Middle frontal gyrus (tissue), 1 donor: ENCODE data around the gene P4HA2.
"Not testable (repeated sequence)": the region's sequence is repeated elsewhere in the genome, so short reads cannot be mapped to it uniquely, and the experiment has no call there.

ENCODE experiments used
- DNase-seq: peaks from one replicate; pipeline ENCODE4 v3.0.0-alpha.2; 2015; ENCODE audit warnings: low spot score; ENCODE audit errors: extremely low spot score

P4HA2 gene

GRCh38 chr5:132202711-132203463, 24.8 kb downstream of the P4HA2 start:
- no peak for DNase-seq

GRCh38 chr5:132199116-132199680, 28.5 kb downstream of the P4HA2 start:
- no peak for DNase-seq

GRCh38 chr5:132198571-132198970, 29.1 kb downstream of the P4HA2 start:
- DNase-seq: no peak

GRCh38 chr5:132195727-132196126, 31.9 kb downstream of the P4HA2 start:
- DNase-seq: no peak

- no peak for DNase-seq
Measured at GRCh38 chr5:132193165-132193694, 34.4 kb downstream of the P4HA2 start.

GRCh38 chr5:132190161-132190817, 37.4 kb downstream of the P4HA2 start:
- DNase-seq: peak; percentile 22

- DNase-seq: no peak
Measured at GRCh38 chr5:132184588-132184987, 43.1 kb downstream of the P4HA2 start.

GRCh38 chr5:132183723-132184122, 43.9 kb downstream of the P4HA2 start:
- DNase-seq: no peak

GRCh38 chr5:132182359-132183040, 45.2 kb downstream of the P4HA2 start:
- no peak for DNase-seq

GRCh38 chr5:132181011-132181629, 46.5 kb downstream of the P4HA2 start:
- no peak for DNase-seq

- DNase-seq: no peak
Measured at GRCh38 chr5:132180134-132180745, 47.4 kb downstream of the P4HA2 start.

GRCh38 chr5:132179405-132179804, 48.2 kb downstream of the P4HA2 start:
- no peak for DNase-seq

- no peak for DNase-seq
Measured at GRCh38 chr5:132177691-132178149, 49.9 kb downstream of the P4HA2 start.

GRCh38 chr5:132176987-132177386, 50.7 kb downstream of the P4HA2 start:
- no peak for DNase-seq

GRCh38 chr5:132176521-132176945, 51.1 kb downstream of the P4HA2 start:
- DNase-seq: no peak

- DNase-seq: no peak
Measured at GRCh38 chr5:132162945-132163344, 64.7 kb downstream of the P4HA2 start.

- not testable (repeated sequence) for DNase-seq
Measured at GRCh38 chr5:132161574-132162326, 65.9 kb downstream of the P4HA2 start.

- DNase-seq: no peak
Measured at GRCh38 chr5:132156413-132156812, 71.2 kb downstream of the P4HA2 start.

- DNase-seq: no peak
Measured at GRCh38 chr5:132150565-132150964, 77.1 kb downstream of the P4HA2 start.

- DNase-seq: no peak
Measured at GRCh38 chr5:132147663-132148062, 80.0 kb downstream of the P4HA2 start.
